ENCODE measurements around the gene C3.
"Not testable (repeated sequence)": the region's sequence is repeated elsewhere in the genome, so short reads cannot be mapped to it uniquely, and the experiment has no call there.

Gene C3

DNA sequence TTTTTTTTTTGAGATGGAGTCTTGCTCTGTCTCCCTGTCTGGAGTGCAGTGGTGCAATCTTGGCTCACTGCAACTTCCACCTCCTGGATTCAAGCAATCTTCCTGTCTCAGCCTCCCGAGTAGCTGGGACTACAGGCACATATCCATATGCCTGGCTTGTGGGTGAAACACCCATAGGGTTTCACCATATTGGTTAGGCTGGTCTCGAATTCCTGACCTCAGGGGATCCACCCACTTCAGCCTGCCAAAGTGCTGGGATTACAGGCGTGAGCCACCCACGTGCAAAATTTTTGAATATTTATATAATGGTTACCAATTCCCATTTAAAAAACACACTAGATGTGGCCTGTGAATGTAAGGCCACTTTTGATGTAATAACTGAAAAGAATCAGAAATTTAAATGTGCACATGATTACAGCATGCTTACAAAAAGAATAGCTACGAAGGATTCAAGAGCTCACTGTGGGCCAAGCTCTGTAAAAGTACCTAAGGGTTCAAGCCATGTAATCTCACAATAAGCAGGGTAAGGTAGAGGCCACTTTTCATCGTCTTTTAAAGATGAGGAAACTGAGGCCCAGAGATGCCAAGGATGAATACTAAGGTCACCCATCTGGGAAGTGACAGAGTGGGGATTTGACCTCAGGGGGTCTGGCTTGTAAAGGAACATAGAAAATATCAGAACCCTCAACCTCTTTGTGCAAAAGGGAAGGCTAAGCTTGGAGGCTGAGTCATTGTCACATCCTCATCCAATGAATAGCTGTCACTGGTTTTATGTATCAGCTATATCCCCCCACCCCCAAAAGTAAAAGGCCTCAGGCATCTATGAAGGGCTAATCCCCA, 68.3 kb downstream of the C3 start:
- H3K27me3 ChIP-seq (ENCODE audit: insufficient read depth, low read depth) = no peaks in the 10 kb centered on the region
- TF ChIP-seq, protein P1, sequence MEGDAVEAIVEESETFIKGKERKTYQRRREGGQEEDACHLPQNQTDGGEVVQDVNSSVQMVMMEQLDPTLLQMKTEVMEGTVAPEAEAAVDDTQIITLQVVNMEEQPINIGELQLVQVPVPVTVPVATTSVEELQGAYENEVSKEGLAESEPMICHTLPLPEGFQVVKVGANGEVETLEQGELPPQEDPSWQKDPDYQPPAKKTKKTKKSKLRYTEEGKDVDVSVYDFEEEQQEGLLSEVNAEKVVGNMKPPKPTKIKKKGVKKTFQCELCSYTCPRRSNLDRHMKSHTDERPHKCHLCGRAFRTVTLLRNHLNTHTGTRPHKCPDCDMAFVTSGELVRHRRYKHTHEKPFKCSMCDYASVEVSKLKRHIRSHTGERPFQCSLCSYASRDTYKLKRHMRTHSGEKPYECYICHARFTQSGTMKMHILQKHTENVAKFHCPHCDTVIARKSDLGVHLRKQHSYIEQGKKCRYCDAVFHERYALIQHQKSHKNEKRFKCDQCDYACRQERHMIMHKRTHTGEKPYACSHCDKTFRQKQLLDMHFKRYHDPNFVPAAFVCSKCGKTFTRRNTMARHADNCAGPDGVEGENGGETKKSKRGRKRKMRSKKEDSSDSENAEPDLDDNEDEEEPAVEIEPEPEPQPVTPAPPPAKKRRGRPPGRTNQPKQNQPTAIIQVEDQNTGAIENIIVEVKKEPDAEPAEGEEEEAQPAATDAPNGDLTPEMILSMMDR (conservative IDR thresholded peaks at IDR 0.05; ENCODE audit: low read depth, low read length) = no peak
- H3K4me2 ChIP-seq = no peak overlapping the region
- H3K27ac ChIP-seq = no peak overlapping the region
- H3K79me2 ChIP-seq (ENCODE audit: insufficient read depth, low read depth) = no peaks in the 10 kb centered on the region
- H2AFZ ChIP-seq (ENCODE audit: low read depth) = no peak overlapping the region
- no peaks in the 10 kb centered on the region for H3K4me1 ChIP-seq (ENCODE audit: low read depth, poor library complexity, severe bottlenecking)
- H3K36me3 ChIP-seq (ENCODE audit: insufficient read depth) = no peaks in the 10 kb centered on the region
- H3K9ac ChIP-seq = no peak overlapping the region
- H4K20me1 ChIP-seq (ENCODE audit: insufficient read depth) = no peaks in the 10 kb centered on the region
- no peak overlapping the region for H3K4me3 ChIP-seq (IDR thresholded peaks at IDR 0.05; ENCODE audit: insufficient read depth, low read depth, low read length)

DNA sequence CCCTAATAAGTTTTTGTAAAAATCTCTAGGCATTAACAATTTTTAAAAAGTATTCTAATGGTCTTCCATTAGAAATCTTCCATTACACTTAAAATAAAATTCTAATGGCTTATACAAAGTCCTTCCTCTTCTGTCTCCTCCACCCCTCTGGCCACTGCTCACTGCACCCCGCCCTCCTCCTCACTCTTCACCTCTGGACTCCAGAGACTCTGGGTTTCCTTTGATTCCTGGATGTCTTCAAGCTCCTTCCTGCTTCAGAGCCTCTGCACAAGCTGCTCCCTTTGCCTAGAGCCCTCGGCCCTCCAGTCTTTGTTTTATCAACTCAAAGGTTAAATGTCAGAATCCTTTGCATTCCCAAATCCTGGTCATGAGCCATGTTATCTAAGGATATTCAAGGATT, 71.3 kb downstream of the C3 start:
- Histone ChIP-seq H3K4me3 (IDR thresholded peaks at IDR 0.05; ENCODE audit: insufficient read depth, low read depth, low read length) (no peak overlapping the region), H3K9ac (no peak overlapping the region), H3K4me1 (ENCODE audit: low read depth, poor library complexity, severe bottlenecking) (no peaks in the 10 kb centered on the region), H3K27me3 (ENCODE audit: insufficient read depth, low read depth) (no peaks in the 10 kb centered on the region), H3K79me2 (ENCODE audit: insufficient read depth, low read depth) (no peaks in the 10 kb centered on the region), H3K27ac (no peak overlapping the region), H2AFZ (ENCODE audit: low read depth) (no peak overlapping the region), H4K20me1 (ENCODE audit: insufficient read depth) (no peaks in the 10 kb centered on the region), H3K4me2 (no peak overlapping the region), H3K36me3 (ENCODE audit: insufficient read depth) (no peaks in the 10 kb centered on the region)
- TF ChIP-seq, protein P1 (conservative IDR thresholded peaks at IDR 0.05; ENCODE audit: low read depth, low read length) = no peak

DNA sequence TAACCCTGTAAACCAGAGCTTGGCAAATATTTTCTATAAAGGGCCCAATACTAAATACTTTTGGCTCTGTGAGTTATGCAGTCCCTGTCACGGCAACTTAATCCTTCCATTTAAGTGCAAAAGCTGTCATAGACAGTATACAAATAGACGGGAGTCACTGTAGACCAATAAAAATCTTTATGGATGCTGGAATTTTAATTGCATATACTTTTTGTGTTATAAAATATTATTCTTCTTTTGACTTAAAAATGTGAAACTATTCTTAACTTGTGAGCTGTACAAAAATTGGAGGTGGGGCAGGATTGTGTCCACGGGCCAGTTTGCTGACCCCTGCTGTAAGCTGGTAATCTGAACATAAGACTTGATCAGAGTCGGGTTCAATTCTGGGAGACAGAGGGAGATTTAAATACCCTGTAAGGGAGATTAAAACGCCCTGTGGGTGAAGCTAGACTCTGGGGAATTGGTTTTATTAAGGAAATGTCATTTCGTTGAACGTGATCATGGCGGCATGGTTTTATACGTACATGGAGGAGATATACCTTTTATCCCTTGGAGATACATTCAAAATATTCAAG, 72.2 kb downstream of the C3 start:
- H3K36me3 ChIP-seq (ENCODE audit: insufficient read depth) = no peaks in the 10 kb centered on the region
- no peaks in the 10 kb centered on the region for H3K79me2 ChIP-seq (ENCODE audit: insufficient read depth, low read depth)
- H3K27ac ChIP-seq = no peak overlapping the region
- no peak overlapping the region for H3K4me2 ChIP-seq
- TF ChIP-seq, protein P1 (conservative IDR thresholded peaks at IDR 0.05; ENCODE audit: low read depth, low read length) = no peak
- no peaks in the 10 kb centered on the region for H3K27me3 ChIP-seq (ENCODE audit: insufficient read depth, low read depth)
- H3K4me3 ChIP-seq (IDR thresholded peaks at IDR 0.05; ENCODE audit: insufficient read depth, low read depth, low read length) = no peak overlapping the region
- no peak overlapping the region for H2AFZ ChIP-seq (ENCODE audit: low read depth)
- H3K9ac ChIP-seq = no peak overlapping the region
- H3K4me1 ChIP-seq (ENCODE audit: low read depth, poor library complexity, severe bottlenecking) = no peaks in the 10 kb centered on the region
- H4K20me1 ChIP-seq (ENCODE audit: insufficient read depth) = no peaks in the 10 kb centered on the region

DNA sequence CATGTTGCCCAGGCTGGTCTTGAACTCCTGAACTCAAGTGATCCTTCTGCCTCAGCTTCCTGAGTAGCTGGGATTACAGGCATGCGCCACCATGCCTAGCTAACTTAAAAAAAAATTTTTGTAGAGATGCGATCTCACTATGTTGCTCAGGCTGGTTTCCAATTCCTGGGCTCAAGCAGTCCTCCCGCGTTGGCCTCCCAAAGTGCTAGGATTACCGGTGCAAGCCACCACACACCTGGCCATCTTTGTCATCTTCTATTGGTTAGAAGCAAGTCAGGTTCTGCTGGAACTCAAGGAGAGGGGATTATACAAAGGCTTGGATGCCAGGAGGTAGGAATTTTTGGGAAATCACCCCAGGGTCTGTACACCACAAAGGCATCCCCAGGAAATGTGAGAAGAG, 75.7 kb downstream of the C3 start:
- H3K4me3 ChIP-seq (IDR thresholded peaks at IDR 0.05; ENCODE audit: insufficient read depth, low read depth, low read length) = no peak overlapping the region
- no peak overlapping the region for H2AFZ ChIP-seq (ENCODE audit: low read depth)
- H3K79me2 ChIP-seq (ENCODE audit: insufficient read depth, low read depth) = no peaks in the 10 kb centered on the region
- no peak overlapping the region for H3K4me2 ChIP-seq
- no peaks in the 10 kb centered on the region for H4K20me1 ChIP-seq (ENCODE audit: insufficient read depth)
- no peak overlapping the region for H3K27ac ChIP-seq
- peaks cover 19% of the 10 kb centered on the region for H3K4me1 ChIP-seq (ENCODE audit: low read depth, poor library complexity, severe bottlenecking)
- no peaks in the 10 kb centered on the region for H3K27me3 ChIP-seq (ENCODE audit: insufficient read depth, low read depth)
- TF ChIP-seq, protein P1 (conservative IDR thresholded peaks at IDR 0.05; ENCODE audit: low read depth, low read length) = no peak
- H3K9ac ChIP-seq = no peak overlapping the region
- no peaks in the 10 kb centered on the region for H3K36me3 ChIP-seq (ENCODE audit: insufficient read depth)

DNA sequence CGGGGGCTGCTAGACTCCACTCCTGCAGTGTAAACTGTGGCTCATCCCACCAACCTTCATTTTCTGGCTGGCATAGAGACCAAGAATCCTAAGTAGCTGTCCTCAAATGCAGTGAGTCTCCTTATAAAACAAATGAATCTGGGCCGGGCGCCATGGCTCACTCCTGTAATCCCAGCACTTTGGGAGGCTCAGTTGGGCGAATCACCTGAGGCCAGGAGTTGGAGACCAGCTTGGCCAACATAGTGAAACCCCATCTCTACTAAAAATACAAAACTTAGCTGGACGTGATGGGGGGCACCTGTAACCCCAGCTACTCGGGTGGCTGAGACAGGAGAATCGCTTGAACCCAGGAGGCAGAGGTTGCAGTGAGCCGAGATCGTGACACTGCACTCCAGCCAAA, 80.1 kb downstream of the C3 start:
- H3K36me3 ChIP-seq (ENCODE audit: insufficient read depth); H3K79me2 ChIP-seq (ENCODE audit: insufficient read depth, low read depth); H3K27ac ChIP-seq; H3K9ac ChIP-seq; H3K4me2 ChIP-seq; H3K27me3 ChIP-seq (ENCODE audit: insufficient read depth, low read depth); H2AFZ ChIP-seq (ENCODE audit: low read depth); H4K20me1 ChIP-seq (ENCODE audit: insufficient read depth); H3K4me3 ChIP-seq (IDR thresholded peaks at IDR 0.05; ENCODE audit: insufficient read depth, low read depth, low read length): not testable (repeated sequence)
- H3K4me1 ChIP-seq (ENCODE audit: low read depth, poor library complexity, severe bottlenecking) = peaks cover 22% of the 10 kb centered on the region
